Measurements from ENCODE around the gene NR1I2.

The NR1I2 gene

GRCh38 chr3:119778176-119778575, 3.7 kb upstream of the NR1I2 start:
- no peak for DNase-seq (ENCODE audit: low read depth)
- no peak overlapping the region for H3K4me3 ChIP-seq (ENCODE audit: low read depth, low read length)
- TF ChIP-seq, protein P1, sequence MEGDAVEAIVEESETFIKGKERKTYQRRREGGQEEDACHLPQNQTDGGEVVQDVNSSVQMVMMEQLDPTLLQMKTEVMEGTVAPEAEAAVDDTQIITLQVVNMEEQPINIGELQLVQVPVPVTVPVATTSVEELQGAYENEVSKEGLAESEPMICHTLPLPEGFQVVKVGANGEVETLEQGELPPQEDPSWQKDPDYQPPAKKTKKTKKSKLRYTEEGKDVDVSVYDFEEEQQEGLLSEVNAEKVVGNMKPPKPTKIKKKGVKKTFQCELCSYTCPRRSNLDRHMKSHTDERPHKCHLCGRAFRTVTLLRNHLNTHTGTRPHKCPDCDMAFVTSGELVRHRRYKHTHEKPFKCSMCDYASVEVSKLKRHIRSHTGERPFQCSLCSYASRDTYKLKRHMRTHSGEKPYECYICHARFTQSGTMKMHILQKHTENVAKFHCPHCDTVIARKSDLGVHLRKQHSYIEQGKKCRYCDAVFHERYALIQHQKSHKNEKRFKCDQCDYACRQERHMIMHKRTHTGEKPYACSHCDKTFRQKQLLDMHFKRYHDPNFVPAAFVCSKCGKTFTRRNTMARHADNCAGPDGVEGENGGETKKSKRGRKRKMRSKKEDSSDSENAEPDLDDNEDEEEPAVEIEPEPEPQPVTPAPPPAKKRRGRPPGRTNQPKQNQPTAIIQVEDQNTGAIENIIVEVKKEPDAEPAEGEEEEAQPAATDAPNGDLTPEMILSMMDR (conservative IDR thresholded peaks at IDR 0.05; ENCODE audit: low read depth, low read length), result no peak

GRCh38 chr3:119778811-119779210, 3.1 kb upstream of the NR1I2 start:
- TF ChIP-seq, protein P1 (conservative IDR thresholded peaks at IDR 0.05; ENCODE audit: low read depth, low read length), result no peak
- no peak overlapping the region for H3K4me3 ChIP-seq (ENCODE audit: low read depth, low read length)
- no peak for DNase-seq (ENCODE audit: low read depth)

DNA sequence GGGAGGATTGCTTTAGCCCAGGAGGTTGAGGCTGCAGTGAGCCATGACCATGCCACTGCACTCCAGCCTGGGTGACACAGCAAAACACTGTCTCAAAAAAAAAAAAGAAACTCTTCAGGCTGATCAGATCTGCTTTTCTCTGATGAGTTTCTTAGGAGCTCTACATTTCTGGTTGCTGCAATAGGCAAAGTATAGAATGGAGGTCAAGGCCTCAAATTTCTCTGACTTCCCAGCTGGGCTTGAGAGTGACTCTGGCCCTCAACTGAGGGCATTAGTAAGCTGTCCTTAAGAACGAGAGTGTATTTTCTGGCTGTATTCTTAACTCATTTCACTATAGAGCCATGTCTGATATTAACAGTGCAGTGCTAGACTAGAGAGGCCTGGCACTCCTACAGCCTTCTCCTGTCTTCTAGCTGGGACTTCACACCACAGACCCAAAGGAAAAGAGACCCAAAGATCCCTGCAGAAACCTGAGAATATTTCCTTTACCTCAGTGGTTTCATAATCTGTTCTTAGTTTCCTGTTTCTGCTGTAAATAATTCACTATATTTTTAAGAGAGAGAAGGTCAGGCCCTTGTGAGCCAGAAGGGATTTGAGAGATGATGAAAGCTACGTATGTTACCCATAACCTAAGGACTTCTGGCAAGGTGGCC, 2.0 kb upstream of the NR1I2 start:
- H3K4me3 ChIP-seq (ENCODE audit: low read depth, low read length), result no peak overlapping the region
- TF ChIP-seq, protein P1 (conservative IDR thresholded peaks at IDR 0.05; ENCODE audit: low read depth, low read length), result no peak
- DNase-seq (ENCODE audit: low read depth), result peak; percentile 15

DNA sequence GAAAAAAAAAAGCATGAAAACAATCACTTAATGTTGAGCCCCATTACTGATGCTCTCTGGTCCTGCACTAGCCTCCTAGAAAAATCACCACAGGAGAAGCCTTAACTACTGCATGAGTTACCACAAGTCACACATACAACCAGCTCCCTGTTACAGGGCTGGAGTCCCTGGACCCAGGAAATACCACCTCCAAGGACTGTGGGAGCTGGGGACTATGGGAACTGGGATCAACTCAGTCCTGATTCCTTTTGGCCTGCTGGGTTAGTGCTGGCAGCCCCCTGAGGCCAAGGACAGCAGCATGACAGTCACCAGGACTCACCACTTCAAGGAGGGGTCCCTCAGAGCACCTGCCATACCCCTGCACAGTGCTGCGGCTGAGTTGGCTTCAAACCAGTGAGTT, 559 bp downstream of the NR1I2 start:
- DNase-seq (ENCODE audit: low read depth), result no peak
- TF ChIP-seq, protein P1 (conservative IDR thresholded peaks at IDR 0.05; ENCODE audit: low read depth, low read length), result no peak
- H3K4me3 ChIP-seq (ENCODE audit: low read depth, low read length), result no peak overlapping the region

DNA sequence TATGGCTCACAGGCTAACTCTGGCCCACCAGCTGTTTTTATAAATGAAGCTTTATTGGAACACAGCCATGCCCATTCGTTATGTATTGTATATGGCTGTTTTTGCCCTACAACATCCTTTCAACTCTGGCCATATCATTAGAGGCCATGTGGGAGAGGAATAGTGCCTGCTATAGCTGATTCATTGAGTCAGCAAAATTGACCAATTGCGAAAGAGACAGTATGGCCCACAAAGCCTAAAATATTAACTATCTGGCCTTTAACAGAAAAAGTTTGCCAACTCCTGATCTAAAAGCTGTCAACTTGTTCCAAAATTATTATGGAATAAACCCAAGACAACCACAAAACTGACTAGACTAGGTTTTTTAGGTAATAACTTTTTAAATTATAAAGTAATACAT, 1.4 kb downstream of the NR1I2 start:
- DNase-seq (ENCODE audit: low read depth), result no peak
- TF ChIP-seq, protein P1 (conservative IDR thresholded peaks at IDR 0.05; ENCODE audit: low read depth, low read length), result no peak
- H3K4me3 ChIP-seq (ENCODE audit: low read depth, low read length), result no peak overlapping the region

- H3K4me3 ChIP-seq (ENCODE audit: low read depth, low read length), result no peak overlapping the region
These were observed 2.0 kb downstream of the NR1I2 start for GRCh38 chr3:119783883-119784282.

GRCh38 chr3:119786409-119786808, 4.5 kb downstream of the NR1I2 start:
- H3K4me3 ChIP-seq (ENCODE audit: low read depth, low read length), result no peak overlapping the region
- DNase-seq (ENCODE audit: low read depth), result no peak
- TF ChIP-seq, protein P1 (conservative IDR thresholded peaks at IDR 0.05; ENCODE audit: low read depth, low read length), result no peak

More at GRCh38 chr3:119783883-119784282, 2.0 kb downstream of the NR1I2 start:
- TF ChIP-seq, protein P1 (conservative IDR thresholded peaks at IDR 0.05; ENCODE audit: low read depth, low read length), result no peak
- no peak for DNase-seq (ENCODE audit: low read depth)

Measured in choroid plexus epithelial cell (primary cell).